ENCODE data around the gene OTUD4.

DNA sequence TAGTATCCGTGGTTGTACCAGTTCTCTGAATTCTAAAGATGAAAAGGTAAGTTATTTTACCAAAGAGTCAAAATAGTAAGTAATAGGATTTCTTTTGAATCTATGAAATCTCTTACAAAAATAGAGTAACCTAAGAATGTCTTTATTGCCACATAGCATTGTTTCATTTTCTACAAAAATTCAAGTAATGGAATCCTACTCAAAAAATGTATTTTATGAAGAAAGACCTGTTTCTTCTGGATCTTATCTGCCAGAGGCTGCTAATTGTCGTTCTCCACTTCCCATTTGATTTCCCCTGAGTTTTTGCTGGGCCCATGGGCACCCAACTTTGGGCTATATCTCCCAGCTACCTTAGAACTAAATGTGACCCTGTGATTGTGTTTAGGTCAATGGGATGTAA, 3.2 kb upstream of the OTUD4 start:
- TF ChIP-seq EZH2 (IDR thresholded peaks at IDR 0.05; ENCODE audit: insufficient read depth, poor library complexity, severe bottlenecking) (no peak), EZH2phosphoT487 (IDR thresholded peaks at IDR 0.05; ENCODE audit: insufficient read depth, low read depth) (no peak)

Data from GM23248 (cell line).